A673 (cell line): Measurements from ENCODE around the gene CAPN2. TPM values are rescaled to one million over a fixed set of nuclear protein-coding genes. Genes with fewer than 3 reads are reported as not detected.
A peak's percentile ranks its signal among the peaks of the same experiment; 100 is the strongest.

Experiments used
- BruUV-seq: library from RNA; stranded (reverse); fragments of 400-500 nt; replicated peaks from 2 replicates; lab custom pipeline; 2021; lab: Mats Ljungman, UMichigan
- CTCF ChIA-PET: fragments of 300-600 bp; sonication (Branson Sonifier 250); formaldehyde crosslinking; loops from one replicate; lab custom pipeline; 2022; ENCODE audit warnings: antibody characterized with exemption; lab: Charles Lee
- POLR2A ChIA-PET: fragments of 300-600 bp; sonication (Branson Sonifier 250); formaldehyde crosslinking; loops from one replicate; lab custom pipeline; 2022; ENCODE audit warnings: antibody characterized with exemption; ENCODE audit not compliant: low non-redundant PET; lab: Charles Lee
- DNase-seq: peaks from one replicate; pipeline ENCODE4 v3.0.0-alpha.2; 2015; ENCODE audit warnings: low spot score
- H3K27ac ChIP-seq: fragments of 200-600 bp; sonication (generic); 2 replicates; pipeline ENCODE4 v1.5.1; 2016; ENCODE audit warnings: mixed run types, low read depth, mild to moderate bottlenecking, mixed read lengths, antibody characterized with exemption, low read length; ENCODE audit not compliant: poor library complexity, severe bottlenecking
- H3K27me3 ChIP-seq: fragments of 200-600 bp; sonication (generic); replicated peaks from 2 replicates; pipeline ENCODE4 v1.6.1; 2017; ENCODE audit warnings: mixed run types, low read depth, mild to moderate bottlenecking, mixed read lengths, antibody characterized with exemption, low read length; ENCODE audit not compliant: insufficient read depth, poor library complexity
- H3K36me3 ChIP-seq: fragments of 200-600 bp; sonication (generic); 2 replicates; pipeline ENCODE4 v1.6.1; 2016; ENCODE audit warnings: mixed run types, mild to moderate bottlenecking, mixed read lengths, antibody characterized with exemption, low read length; ENCODE audit not compliant: insufficient read depth, poor library complexity, severe bottlenecking
- H3K4me1 ChIP-seq: fragments of 200-600 bp; sonication (generic); 2 replicates; pipeline ENCODE4 v1.6.1; 2017; ENCODE audit warnings: mixed run types, mild to moderate bottlenecking, mixed read lengths, antibody characterized with exemption, low read length; ENCODE audit not compliant: insufficient read depth, poor library complexity, severe bottlenecking
- H3K4me3 ChIP-seq: fragments of 200-600 bp; sonication (generic); 2 replicates; pipeline ENCODE4 v1.5.1; 2016; ENCODE audit warnings: low read depth, mixed run types, mild to moderate bottlenecking, mixed read lengths, low read length; ENCODE audit not compliant: poor library complexity, severe bottlenecking
- H3K9me3 ChIP-seq: fragments of 200-600 bp; sonication (generic); 2 replicates; pipeline ENCODE4 v1.6.1; 2016; ENCODE audit warnings: mixed run types, low read depth, mild to moderate bottlenecking, mixed read lengths, antibody characterized with exemption, low read length; ENCODE audit not compliant: poor library complexity, severe bottlenecking
- EZH2 ChIP-seq: fragments of 200-600 bp; sonication (generic); IDR thresholded peaks from 2 replicates; pipeline ENCODE4 v1.6.1; 2017; ENCODE audit warnings: borderline replicate concordance, low read depth, mild to moderate bottlenecking, mixed read lengths, antibody characterized with exemption, low read length; ENCODE audit not compliant: poor library complexity, severe bottlenecking
- intact Hi-C: fragments of 100-400 bp; cut with micrococcal nuclease; formaldehyde crosslinking; loops from one replicate; pipeline ENCODE4 v1.10.0; 2022; ENCODE audit not compliant: unreplicated experiment
- total RNA-seq: library from RNA; stranded (reverse); gene quantifications from 2 replicates; pipeline ENCODE4 v1.2.3, GENCODE V29; 2021
- TF ChIP-seq, protein P1 (sequence below): fragments of 300-800, 200-600 bp; sonication (generic); conservative IDR thresholded peaks from 2 replicates; pipeline ENCODE4 v1.5.1; 2017; ENCODE audit warnings: low read depth, mild to moderate bottlenecking, antibody characterized with exemption, low read length, moderate library complexity, mixed read lengths

Gene CAPN2
- total RNA-seq, 1 experiment from 2014 or later: 137 TPM

DNA sequence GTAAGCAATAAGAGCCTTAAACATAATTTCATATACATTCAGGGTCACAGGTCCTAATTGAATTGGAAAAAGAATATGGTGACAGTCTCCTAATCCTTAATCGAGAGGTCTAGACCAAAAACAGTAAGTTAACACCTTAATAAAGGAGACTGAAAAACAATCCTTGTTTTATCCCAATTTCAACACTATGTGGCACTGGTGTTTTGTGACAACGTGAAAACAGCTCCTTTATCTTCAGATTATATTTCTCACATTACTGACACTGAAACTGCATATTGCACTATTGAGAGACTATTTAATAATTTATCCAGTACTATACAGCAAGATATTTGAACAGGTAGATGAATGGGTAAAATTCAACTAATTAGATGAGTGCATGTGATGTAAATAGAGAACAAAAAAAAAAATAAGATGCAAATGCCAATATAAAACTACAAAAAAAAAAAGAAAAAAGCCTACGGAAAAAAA lies 99.3 kb downstream of the CAPN2 start:
- intact Hi-C loops: loop anchor here (10.0 kb wide), 2 partner anchors 303 to 523 kb away; partner anchors contain the start of genes FBXO28 and NVL
- ChIA-PET POLR2A (interaction anchor here (0.6 to 0.7 kb wide), 2 partner anchors 34 to 1771 kb away, joined by 5 to 9 read pairs; no protein-coding TSS in a partner anchor), CTCF (interaction anchor here (1.0 to 1.6 kb wide), 2 partner anchors 34 to 239 kb away, joined by 3 to 4 read pairs; partner anchors contain the start of gene TP53BP2)
- Histone ChIP-seq H3K9me3 (no peaks in the 10 kb centered on the region), H3K27me3 (no peaks in the 10 kb centered on the region), H3K4me3 (no peak overlapping the region), H3K36me3 (peaks cover 50% of the 10 kb centered on the region), H3K4me1 (no peaks in the 10 kb centered on the region), H3K27ac (no peak overlapping the region)
- peak; percentile 61 for DNase-seq
- BruUV-seq: no TSS peak
- TF ChIP-seq, protein P1, sequence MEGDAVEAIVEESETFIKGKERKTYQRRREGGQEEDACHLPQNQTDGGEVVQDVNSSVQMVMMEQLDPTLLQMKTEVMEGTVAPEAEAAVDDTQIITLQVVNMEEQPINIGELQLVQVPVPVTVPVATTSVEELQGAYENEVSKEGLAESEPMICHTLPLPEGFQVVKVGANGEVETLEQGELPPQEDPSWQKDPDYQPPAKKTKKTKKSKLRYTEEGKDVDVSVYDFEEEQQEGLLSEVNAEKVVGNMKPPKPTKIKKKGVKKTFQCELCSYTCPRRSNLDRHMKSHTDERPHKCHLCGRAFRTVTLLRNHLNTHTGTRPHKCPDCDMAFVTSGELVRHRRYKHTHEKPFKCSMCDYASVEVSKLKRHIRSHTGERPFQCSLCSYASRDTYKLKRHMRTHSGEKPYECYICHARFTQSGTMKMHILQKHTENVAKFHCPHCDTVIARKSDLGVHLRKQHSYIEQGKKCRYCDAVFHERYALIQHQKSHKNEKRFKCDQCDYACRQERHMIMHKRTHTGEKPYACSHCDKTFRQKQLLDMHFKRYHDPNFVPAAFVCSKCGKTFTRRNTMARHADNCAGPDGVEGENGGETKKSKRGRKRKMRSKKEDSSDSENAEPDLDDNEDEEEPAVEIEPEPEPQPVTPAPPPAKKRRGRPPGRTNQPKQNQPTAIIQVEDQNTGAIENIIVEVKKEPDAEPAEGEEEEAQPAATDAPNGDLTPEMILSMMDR: peak; percentile 63
- TF ChIP-seq EZH2: no peak

DNA sequence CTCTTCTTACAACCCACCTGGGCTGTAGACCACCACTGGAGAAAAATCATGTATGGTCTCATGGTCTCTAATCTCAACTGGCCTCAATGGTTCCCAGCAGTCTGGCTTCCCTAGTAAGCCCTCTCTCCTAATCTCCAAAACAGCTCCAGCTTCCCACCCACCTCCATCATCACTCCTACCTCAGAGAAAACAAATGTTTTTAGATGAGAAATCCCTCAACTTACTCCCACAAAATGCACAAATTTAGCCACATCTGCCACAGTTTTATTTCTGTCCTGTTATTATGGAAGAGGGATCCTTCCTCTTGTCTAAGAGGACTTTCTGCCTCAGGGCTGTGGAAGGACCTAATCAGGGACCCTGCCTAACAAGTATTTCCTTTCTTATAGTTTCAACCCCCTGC lies 101.3 kb downstream of the CAPN2 start:
- BruUV-seq: no TSS peak
- intact Hi-C loops: loop anchor here (10.0 kb wide), 2 partner anchors 301 to 521 kb away; partner anchors contain the start of genes FBXO28 and NVL
- ChIA-PET CTCF (no interaction called here), POLR2A (no interaction called here)
- no peaks in the 10 kb centered on the region for H3K27me3 ChIP-seq
- H3K4me3 ChIP-seq: no peak overlapping the region
- TF ChIP-seq EZH2: no peak
- TF ChIP-seq, protein P1: no peak
- peaks cover 42% of the 10 kb centered on the region for H3K36me3 ChIP-seq
- no peak overlapping the region for H3K27ac ChIP-seq
- no peak for DNase-seq
- H3K9me3 ChIP-seq: no peaks in the 10 kb centered on the region
- H3K4me1 ChIP-seq: no peaks in the 10 kb centered on the region

DNA sequence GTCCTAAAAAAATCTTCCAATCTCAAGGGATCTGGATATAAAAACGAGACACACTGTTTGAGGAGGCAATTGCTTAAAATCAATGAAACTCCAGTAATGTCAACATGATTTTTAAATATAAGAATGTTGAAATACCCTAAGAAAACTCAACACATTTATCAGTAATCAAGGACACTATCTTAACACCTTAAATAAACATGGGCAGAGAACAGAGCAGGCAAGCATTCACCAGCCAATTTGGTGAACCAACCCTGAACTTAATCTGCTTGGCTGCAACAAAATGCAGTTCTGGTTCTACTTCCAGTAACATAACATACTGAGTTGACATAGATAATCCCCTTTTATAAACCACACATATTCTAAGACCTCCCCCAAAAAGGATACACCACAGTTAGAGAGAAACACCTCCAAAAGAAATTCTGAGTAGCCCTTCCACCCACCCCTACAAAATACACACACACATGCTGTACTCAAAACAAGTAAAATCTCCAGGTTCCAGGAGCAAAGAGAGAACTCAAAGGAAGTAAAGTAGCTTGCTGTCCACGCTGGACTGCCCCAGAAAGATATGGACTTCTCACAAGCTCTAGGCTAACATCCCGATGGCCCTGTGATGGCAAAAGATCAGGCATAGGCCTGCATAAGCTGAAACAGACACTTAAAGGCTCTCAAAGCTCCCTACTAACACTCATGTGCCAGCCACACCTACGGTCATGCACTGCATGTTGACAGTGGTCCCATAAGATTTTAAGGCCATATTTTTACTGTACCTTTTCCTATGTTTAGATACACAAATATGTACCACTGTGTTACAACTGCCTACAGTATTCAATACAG lies 102.9 kb downstream of the CAPN2 start:
- Histone ChIP-seq H3K4me3 (no peak overlapping the region), H3K36me3 (peaks cover 39% of the 10 kb centered on the region), H3K27ac (peak overlapping the region; percentile 38), H3K27me3 (no peaks in the 10 kb centered on the region), H3K4me1 (peaks cover 12% of the 10 kb centered on the region), H3K9me3 (no peaks in the 10 kb centered on the region)
- BruUV-seq: no TSS peak
- CTCF ChIA-PET: no interaction called here
- no peak for DNase-seq
- TF ChIP-seq, protein P1: no peak
- no peak for TF ChIP-seq EZH2
- POLR2A ChIA-PET: no interaction called here
- intact Hi-C loops: loop anchor here (10.0 kb wide), 2 partner anchors 300 to 520 kb away; partner anchors contain the start of genes FBXO28 and NVL
